GM19025 (cell line): ENCODE measurements around the gene TFR2.

Experiments used
- ATAC-seq: cut with Tn5 transposase; IDR thresholded peaks from one replicate; pipeline ENCODE4 v1.9.1; 2021; ENCODE audit warnings: mild to moderate bottlenecking, low read depth, moderate library complexity; ENCODE audit not compliant: unreplicated experiment

Gene TFR2

DNA sequence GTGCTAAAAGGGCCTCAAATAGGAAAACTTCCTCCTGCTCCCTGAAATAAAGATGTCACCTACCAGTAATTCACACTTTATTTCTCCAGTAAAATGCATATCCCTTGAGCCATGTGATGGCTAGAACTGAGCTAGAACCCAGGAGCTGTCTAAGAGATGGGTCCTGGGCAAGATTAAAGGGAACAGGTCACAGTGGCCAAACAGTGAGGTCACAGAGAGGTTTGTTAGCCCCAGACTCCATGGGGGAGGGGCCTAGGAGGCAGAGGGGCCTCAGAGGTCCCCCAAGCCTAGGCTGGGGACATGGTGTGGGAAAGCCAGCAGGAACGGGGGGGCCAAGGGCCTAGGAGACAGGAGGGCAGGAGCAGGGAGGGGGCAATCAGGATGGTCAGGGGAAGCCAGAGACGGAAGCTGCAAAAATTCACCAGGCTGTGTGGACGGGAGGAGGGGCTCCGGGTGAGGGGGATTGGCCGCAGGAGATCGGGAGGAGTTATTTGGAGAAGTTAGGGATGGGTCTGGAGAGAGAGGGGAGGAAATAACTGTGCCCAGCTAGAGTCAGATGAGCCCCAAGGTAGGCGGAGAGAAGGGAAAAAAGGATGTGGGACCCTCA is 51.9 kb downstream of the TFR2 start:
- ATAC-seq = no peak

DNA sequence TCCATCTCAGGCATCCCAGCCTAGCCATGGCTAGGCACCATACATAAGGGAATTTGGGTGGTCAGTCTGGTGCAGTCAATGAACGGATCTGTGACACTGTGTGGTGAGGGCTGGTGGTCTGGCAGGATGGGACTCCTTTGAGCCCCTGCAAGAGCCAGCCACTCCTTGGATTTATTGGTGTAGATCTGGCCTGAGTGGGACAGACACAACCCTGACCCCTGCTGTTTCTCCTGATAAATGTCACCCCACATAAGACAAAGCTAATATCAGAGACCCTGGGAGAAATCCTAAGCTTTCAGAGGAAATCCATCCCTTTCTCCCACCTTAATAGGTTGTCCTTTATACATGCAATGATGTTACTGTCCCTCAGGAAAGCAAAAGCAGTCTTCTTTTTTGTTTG is 52.9 kb downstream of the TFR2 start:
- no peak for ATAC-seq

- ATAC-seq = peak; percentile 84
Observed at GRCh38 chr7:100586266-100587025, 54.9 kb downstream of the TFR2 start, which contains the start of gene FBXO24. TSS of gene FBXO24 (plus strand) at chr7:100586328. CDS start at chr7:100586626, 298 bp downstream.

GRCh38 chr7:100585511-100586265 is 55.7 kb downstream of the TFR2 start, which contains the start of gene LRCH4:
TSS of gene LRCH4 (minus strand) at chr7:100586129. CDS start at chr7:100586100, 29 bp downstream.
- peak; percentile 23 for ATAC-seq

DNA sequence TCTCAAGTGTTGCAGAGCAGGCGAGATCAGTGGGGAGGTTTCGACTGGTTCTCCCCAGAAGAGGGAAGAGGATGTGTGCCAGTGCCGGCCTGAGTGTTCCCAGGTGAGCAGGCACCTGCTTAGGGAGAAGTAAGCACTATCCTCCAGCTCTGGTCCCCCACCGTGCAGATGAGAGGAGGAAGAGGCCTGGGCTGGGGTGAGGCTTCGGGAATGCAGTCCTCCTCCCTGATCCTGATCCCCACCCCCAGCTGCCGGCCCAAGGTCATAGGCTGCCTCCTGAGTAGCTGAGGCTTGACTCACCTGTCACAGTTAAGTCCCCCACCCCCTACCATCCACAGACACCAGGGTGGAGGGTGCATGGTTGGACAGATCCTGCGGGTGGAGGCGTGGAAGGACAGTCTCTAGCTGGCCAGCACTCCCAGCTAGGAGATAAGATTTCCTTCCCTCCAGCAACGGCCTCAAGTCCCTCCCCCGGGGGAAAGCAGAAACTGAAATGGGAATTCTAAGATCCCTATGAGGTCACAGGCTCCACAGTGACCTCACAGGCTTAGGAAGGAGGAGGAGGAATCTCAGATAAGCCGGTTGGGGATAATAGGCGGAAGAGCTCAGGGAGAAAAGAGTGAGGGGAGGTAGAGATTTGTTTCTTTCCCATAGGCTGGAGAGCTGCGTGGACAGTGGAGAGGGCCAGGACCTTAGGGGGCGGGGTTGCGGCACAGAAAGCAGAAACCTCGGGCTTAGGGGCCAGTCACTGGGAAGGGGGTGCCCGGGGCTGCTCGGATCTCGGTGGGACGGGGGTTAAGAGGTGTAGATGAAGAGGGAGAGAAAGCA is 56.5 kb downstream of the TFR2 start:
- ATAC-seq = no peak

- no peak for ATAC-seq
Observed at GRCh38 chr7:100584054-100584682, 57.2 kb downstream of the TFR2 start.

- ATAC-seq = no peak
Observed at GRCh38 chr7:100583132-100584053, 58.0 kb downstream of the TFR2 start.

DNA sequence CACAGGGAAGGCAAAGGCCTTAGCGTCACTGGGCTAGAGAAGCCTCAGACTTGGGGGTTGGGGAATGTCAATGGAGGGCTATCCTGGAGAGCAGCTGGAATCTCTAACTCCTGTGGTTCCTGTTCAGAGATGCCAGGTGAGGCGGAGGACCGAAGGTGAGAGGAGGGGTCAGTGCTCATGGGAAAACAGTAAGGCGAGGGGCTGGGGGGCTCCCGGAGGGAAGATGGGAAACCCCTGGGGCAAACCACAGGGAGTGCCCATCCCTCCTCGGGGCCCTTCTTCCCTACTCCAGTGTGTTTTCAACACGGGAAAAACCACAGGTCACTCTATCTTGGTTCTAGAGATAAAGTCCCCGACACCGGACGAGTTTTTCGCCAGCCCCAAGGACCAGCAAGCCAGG is 58.7 kb downstream of the TFR2 start:
- no peak for ATAC-seq

GRCh38 chr7:100582041-100582579 is 59.2 kb downstream of the TFR2 start:
- ATAC-seq = no peak

- no peak for ATAC-seq
Observed at GRCh38 chr7:100580466-100581283, 60.7 kb downstream of the TFR2 start.

GRCh38 chr7:100578246-100579183 is 62.8 kb downstream of the TFR2 start:
- no peak for ATAC-seq

DNA sequence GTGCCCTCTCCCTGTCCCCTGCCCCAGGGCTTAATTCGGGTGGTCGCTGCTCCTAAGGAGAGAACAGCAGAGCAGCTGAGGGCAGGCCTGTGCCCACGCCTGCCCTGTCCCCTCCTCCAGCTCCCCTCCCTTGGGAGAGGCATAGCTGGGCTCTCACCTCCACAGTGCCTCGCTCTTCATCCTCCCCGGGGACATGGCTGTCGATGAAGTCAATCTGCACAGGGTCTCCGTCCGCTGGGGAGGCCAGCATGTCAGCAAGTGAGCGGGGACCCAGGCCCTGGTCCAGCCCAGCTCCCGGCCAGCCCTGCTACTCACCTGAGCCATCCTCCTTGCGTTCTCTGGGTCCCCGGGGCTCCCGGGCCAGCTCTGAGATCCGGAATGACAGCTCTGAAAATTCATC is 63.8 kb downstream of the TFR2 start:
- ATAC-seq = no peak

GRCh38 chr7:100577103-100577502 is 64.2 kb downstream of the TFR2 start:
- ATAC-seq = no peak

DNA sequence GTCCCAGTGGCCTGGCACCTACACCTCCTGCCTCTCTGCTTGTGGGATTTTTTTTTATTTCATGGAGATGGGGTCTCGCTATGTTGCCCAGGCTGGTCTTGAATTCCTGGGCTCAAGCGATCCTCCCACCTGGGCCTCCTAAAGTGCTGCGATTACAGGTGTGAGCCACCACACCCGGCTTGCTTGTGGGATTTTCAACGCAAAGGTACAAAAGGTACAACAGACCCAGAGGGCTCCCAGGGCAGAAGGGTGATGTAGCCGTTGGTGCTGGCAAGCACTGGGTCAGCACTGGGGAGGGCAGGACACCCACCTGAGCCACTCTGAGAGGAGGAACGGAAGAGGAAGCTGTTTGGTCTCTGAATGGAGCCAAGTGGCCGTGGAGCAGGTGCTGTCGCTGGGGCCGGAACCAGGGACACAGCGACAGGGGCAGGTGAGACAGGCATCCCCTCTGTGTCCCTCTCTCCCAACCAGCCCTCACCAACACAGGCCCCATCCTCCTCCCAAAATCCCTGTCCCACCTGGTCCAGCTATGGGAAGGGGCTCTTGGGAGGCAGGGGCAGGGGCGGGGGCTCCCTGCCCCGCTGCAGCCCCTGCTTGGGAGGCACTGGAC is 64.9 kb downstream of the TFR2 start:
- no peak for ATAC-seq

DNA sequence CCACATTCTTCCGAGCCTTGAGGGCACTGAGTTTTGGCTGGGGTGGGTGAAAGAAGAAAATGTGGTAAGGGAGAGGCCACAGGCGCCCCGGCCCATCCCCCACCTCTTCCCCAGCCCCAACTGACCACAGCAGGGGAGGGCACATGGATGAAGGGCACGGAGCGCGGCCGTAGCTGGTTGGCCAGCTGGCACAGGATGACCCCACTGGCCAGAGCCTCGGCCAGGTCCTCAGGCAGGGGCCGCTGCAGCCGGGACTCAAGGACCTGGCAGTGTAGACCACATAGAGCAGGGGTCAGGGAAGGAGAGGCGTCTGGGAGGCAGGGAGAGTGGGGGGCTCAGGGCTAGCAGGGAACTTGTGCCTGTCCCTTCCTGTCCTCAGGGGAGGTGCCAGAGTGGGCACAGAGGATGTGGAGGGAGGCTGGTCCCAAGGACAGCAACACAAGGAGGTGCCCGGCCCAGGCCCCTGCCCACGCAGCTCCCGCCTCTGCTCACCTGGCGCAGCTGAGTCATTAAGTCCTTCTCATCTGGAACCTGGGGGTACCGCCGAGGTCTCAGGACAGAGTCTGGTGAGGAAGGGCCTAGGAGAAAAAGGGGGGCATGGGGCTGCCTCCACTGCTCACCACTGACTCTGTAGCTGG is 65.5 kb downstream of the TFR2 start:
- ATAC-seq = no peak

DNA sequence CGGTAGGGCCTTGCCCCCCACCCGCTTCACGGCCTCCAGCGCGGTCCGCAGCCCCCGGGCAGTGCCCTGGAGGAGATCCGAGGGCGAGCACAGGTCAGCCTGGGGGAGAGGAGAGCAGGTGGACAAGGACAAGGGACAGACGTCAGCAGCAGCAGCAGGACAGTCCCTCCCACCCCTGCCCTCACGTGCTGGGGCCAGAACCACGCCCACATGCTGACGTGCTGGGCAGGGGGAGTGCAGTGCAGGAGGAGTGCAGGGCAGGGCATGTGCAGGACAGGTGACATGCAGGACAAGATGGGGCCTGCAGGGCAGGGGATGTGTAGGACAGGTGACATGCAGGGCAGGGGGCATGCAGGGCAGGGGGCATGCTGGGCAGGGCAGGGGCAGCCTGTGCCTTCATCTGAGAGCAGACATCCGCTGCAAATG is 66.1 kb downstream of the TFR2 start:
- ATAC-seq = no peak
